ENCODE measurements around the gene TSEN34.

DNA sequence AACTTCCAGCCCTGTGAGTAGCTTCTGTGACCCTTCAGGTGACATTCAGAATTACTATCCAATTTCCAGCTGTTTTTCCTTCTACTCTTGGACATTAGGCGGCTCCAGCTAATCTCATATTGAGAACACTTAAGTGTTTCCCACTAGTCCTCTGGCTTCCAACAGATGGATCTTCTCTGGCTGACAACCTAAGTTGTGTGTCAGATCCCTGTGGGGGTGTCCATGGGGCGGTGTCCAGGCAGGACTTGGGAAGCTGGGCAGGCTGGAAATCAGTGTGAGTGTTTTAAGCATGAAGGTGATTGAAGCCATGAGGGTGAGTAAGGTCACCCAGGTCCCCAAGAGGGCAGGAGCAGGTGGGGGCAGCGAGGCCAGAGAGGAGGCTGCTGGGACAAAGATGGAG is 43.4 kb upstream of the TSEN34 start:
- TF ChIP-seq CTCF (IDR thresholded peaks at IDR 0.05; ENCODE audit: insufficient read depth, low read length, poor library complexity, severe bottlenecking): no peak
- no peak for TF ChIP-seq EZH2phosphoT487 (conservative IDR thresholded peaks at IDR 0.05; ENCODE audit: low read length)
